ENCODE measurements around the gene PACSIN1.

The PACSIN1 gene

DNA sequence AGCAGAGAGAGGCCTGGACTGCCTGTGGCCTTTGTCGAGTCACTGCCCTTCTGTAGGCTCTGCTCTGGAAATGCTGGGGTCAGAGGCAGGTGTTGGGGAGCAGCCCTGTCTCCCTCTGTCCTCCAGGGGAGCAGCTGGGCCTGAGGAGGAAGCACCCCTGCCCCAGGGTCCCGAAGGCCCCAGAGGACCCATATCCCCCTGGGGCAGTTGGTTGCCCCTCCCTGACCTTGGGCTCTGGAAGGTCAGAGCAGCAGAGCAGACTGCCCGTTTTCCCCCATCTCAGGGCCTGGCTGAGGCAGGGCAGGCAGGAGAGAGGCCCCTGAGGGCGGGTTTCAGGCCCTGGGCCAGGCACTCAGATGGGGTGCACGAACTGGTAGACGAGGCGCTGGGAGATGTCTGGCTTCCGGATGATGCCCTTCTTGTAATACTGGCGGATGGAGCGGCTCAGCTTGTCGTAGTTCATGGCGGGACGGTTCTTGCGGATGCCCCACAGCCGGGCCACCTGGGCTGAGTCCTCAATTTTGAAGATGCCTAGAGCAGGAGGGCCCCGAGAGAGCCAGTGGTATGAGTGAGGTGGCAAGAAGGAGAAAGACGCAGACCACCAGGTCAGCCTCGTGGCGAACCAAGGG is 72.2 kb downstream of the PACSIN1 start:
- Histone ChIP-seq H3K9ac (ENCODE audit: low read length) (no peak overlapping the region), H4K91ac (ENCODE audit: low read depth, low read length) (no peak overlapping the region), H3K36me3 (ENCODE audit: control insufficient read depth in 1 of 2, insufficient read depth in 2 of 2, low read length in 2 of 2) (no peaks in the 10 kb centered on the region), H2BK120ac (ENCODE audit: insufficient read depth, low read length, poor library complexity) (no peak overlapping the region), H3K79me1 (ENCODE audit: low read length) (no peaks in the 10 kb centered on the region), H3K27ac (ENCODE audit: low read depth, low read length) (no peak overlapping the region), H2BK5ac (ENCODE audit: low read depth, low read length, poor library complexity) (no peak overlapping the region), H4K8ac (ENCODE audit: low read depth, low read length) (no peak overlapping the region), H4K12ac (ENCODE audit: low read depth, low read length) (no peak overlapping the region), H3K27me3 (ENCODE audit: insufficient read depth, low read length) (no peaks in the 10 kb centered on the region), H3K4ac (ENCODE audit: low read depth, low read length) (no peak overlapping the region), H2AFZ (ENCODE audit: insufficient read depth, low read length, poor library complexity) (no peak overlapping the region), H3K4me3 (ENCODE audit: low read depth, low read length) (no peak overlapping the region), H3K14ac (ENCODE audit: low read length) (no peak overlapping the region), H2AK5ac (ENCODE audit: low read length) (no peak overlapping the region), H3K4me1 (ENCODE audit: control insufficient read depth in 1 of 2, insufficient read depth in 2 of 2, low read length in 2 of 2) (no peaks in the 10 kb centered on the region), H3K4me2 (ENCODE audit: low read length) (no peak overlapping the region), H3K18ac (ENCODE audit: low read length) (no peak overlapping the region), H3K23ac (ENCODE audit: low read length) (no peak overlapping the region), H3K79me2 (ENCODE audit: control insufficient read depth, insufficient read depth, low read length, poor library complexity) (no peaks in the 10 kb centered on the region), H3K9me3 (ENCODE audit: insufficient read depth, low read depth, low read length) (no peaks in the 10 kb centered on the region), H2BK12ac (ENCODE audit: low read length) (no peak overlapping the region)
- no CpG with 5 or more reads among the region's 19 CpGs for WGBS (ENCODE audit: extremely low coverage, insufficient coverage, insufficient read length)
- DNase-seq = no peak

DNA sequence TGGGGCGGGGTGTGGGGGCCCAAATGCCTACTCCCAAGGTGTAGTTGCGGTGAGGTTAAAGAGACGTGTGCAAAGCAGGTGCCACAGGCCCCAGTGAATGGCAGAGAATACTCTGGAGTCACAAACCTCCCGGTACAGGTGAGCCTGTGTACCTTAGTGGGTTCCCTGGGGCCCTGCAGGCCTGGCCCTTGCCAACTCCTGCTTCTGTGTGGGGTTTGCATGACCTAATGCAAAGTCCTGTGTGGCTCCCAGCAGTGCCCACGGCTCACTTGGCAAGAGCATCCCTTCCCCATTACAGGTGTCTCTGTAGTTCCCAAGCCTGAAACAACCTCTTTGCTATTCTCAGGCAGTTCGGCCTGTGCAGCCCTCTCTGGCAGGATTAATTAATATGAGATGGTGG is 72.7 kb downstream of the PACSIN1 start:
- Histone ChIP-seq H3K36me3 (ENCODE audit: control insufficient read depth in 1 of 2, insufficient read depth in 2 of 2, low read length in 2 of 2) (no peaks in the 10 kb centered on the region), H3K27me3 (ENCODE audit: insufficient read depth, low read length) (no peaks in the 10 kb centered on the region), H3K4me3 (ENCODE audit: low read depth, low read length) (no peak overlapping the region), H2AK5ac (ENCODE audit: low read length) (no peak overlapping the region), H4K8ac (ENCODE audit: low read depth, low read length) (no peak overlapping the region), H3K79me1 (ENCODE audit: low read length) (no peaks in the 10 kb centered on the region), H3K23ac (ENCODE audit: low read length) (no peak overlapping the region), H3K18ac (ENCODE audit: low read length) (no peak overlapping the region), H3K9me3 (ENCODE audit: insufficient read depth, low read depth, low read length) (no peaks in the 10 kb centered on the region), H3K4ac (ENCODE audit: low read depth, low read length) (no peak overlapping the region), H3K14ac (ENCODE audit: low read length) (no peak overlapping the region), H3K4me1 (ENCODE audit: control insufficient read depth in 1 of 2, insufficient read depth in 2 of 2, low read length in 2 of 2) (no peaks in the 10 kb centered on the region), H3K27ac (ENCODE audit: low read depth, low read length) (no peak overlapping the region), H3K4me2 (ENCODE audit: low read length) (no peak overlapping the region), H4K91ac (ENCODE audit: low read depth, low read length) (no peak overlapping the region), H2BK5ac (ENCODE audit: low read depth, low read length, poor library complexity) (no peak overlapping the region), H2BK12ac (ENCODE audit: low read length) (no peak overlapping the region), H4K12ac (ENCODE audit: low read depth, low read length) (no peak overlapping the region), H3K79me2 (ENCODE audit: control insufficient read depth, insufficient read depth, low read length, poor library complexity) (no peaks in the 10 kb centered on the region), H2BK120ac (ENCODE audit: insufficient read depth, low read length, poor library complexity) (no peak overlapping the region), H3K9ac (ENCODE audit: low read length) (no peak overlapping the region), H2AFZ (ENCODE audit: insufficient read depth, low read length, poor library complexity) (no peak overlapping the region)
- WGBS (ENCODE audit: extremely low coverage, insufficient coverage, insufficient read length) = no CpG with 5 or more reads among the region's 6 CpGs
- DNase-seq = no peak

DNA sequence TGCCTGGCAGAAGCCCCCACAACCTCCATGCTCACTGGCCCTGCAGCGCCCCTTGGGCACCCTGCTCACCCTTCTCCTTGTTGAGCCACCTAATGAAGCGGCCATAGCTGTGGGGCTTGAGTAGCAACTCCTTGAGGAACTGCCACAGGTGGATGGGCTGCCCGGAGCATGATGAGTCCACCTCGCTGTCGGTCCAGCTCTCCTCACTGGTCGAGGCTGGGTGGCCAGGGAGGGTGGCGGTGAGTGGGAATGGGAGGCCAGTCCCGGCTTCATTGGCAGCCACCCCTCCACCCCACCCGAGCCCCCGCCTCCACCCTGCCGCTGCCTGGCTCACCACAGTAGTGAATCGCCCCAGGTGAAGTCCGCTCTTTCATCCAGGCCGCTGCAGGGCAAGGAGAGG is 73.3 kb downstream of the PACSIN1 start:
- Histone ChIP-seq H3K79me2 (ENCODE audit: control insufficient read depth, insufficient read depth, low read length, poor library complexity) (no peaks in the 10 kb centered on the region), H3K4me2 (ENCODE audit: low read length) (no peak overlapping the region), H3K27me3 (ENCODE audit: insufficient read depth, low read length) (no peaks in the 10 kb centered on the region), H3K36me3 (ENCODE audit: control insufficient read depth in 1 of 2, insufficient read depth in 2 of 2, low read length in 2 of 2) (no peaks in the 10 kb centered on the region), H3K18ac (ENCODE audit: low read length) (no peak overlapping the region), H2BK120ac (ENCODE audit: insufficient read depth, low read length, poor library complexity) (no peak overlapping the region), H2BK12ac (ENCODE audit: low read length) (no peak overlapping the region), H3K4me1 (ENCODE audit: control insufficient read depth in 1 of 2, insufficient read depth in 2 of 2, low read length in 2 of 2) (no peaks in the 10 kb centered on the region), H2AK5ac (ENCODE audit: low read length) (no peak overlapping the region), H2AFZ (ENCODE audit: insufficient read depth, low read length, poor library complexity) (no peak overlapping the region), H3K14ac (ENCODE audit: low read length) (no peak overlapping the region), H4K12ac (ENCODE audit: low read depth, low read length) (no peak overlapping the region), H3K9me3 (ENCODE audit: insufficient read depth, low read depth, low read length) (no peaks in the 10 kb centered on the region), H3K4me3 (ENCODE audit: low read depth, low read length) (no peak overlapping the region), H3K4ac (ENCODE audit: low read depth, low read length) (no peak overlapping the region), H2BK5ac (ENCODE audit: low read depth, low read length, poor library complexity) (no peak overlapping the region), H3K79me1 (ENCODE audit: low read length) (no peaks in the 10 kb centered on the region), H3K23ac (ENCODE audit: low read length) (no peak overlapping the region), H4K8ac (ENCODE audit: low read depth, low read length) (no peak overlapping the region), H3K9ac (ENCODE audit: low read length) (no peak overlapping the region), H4K91ac (ENCODE audit: low read depth, low read length) (no peak overlapping the region), H3K27ac (ENCODE audit: low read depth, low read length) (no peak overlapping the region)
- no peak for DNase-seq
- no CpG with 5 or more reads among the region's 14 CpGs for WGBS (ENCODE audit: extremely low coverage, insufficient coverage, insufficient read length)

DNA sequence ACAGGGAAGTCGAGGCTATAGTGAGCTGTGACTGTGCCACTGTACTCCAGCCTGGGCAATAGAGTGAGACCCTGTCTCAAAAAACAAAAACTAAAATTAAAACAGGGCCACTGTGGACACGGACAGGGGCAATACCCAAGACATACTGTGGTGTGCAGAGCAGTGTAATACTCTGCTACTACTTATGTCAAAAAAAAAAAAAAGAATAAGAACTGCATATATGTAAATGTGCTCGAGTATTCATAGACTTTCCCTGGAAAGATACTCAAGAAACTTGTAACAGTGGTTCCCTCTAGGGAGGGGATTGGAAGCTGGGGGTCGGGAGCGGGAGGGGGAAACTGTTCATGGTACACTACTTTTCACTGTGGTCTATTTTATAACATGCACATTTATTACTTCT is 74.3 kb downstream of the PACSIN1 start:
- no peak overlapping the region for H4K12ac ChIP-seq (ENCODE audit: low read depth, low read length)
- H3K79me2 ChIP-seq (ENCODE audit: control insufficient read depth, insufficient read depth, low read length, poor library complexity) = no peaks in the 10 kb centered on the region
- H3K9ac ChIP-seq (ENCODE audit: low read length) = no peak overlapping the region
- no peak overlapping the region for H4K91ac ChIP-seq (ENCODE audit: low read depth, low read length)
- no peak overlapping the region for H4K8ac ChIP-seq (ENCODE audit: low read depth, low read length)
- no peak overlapping the region for H3K27ac ChIP-seq (ENCODE audit: low read depth, low read length)
- no peaks in the 10 kb centered on the region for H3K79me1 ChIP-seq (ENCODE audit: low read length)
- no peaks in the 10 kb centered on the region for H3K27me3 ChIP-seq (ENCODE audit: insufficient read depth, low read length)
- no peak overlapping the region for H2AFZ ChIP-seq (ENCODE audit: insufficient read depth, low read length, poor library complexity)
- no peak overlapping the region for H3K23ac ChIP-seq (ENCODE audit: low read length)
- no peak overlapping the region for H3K14ac ChIP-seq (ENCODE audit: low read length)
- no peaks in the 10 kb centered on the region for H3K36me3 ChIP-seq (ENCODE audit: control insufficient read depth in 1 of 2, insufficient read depth in 2 of 2, low read length in 2 of 2)
- H2BK12ac ChIP-seq (ENCODE audit: low read length) = no peak overlapping the region
- H3K9me3 ChIP-seq (ENCODE audit: insufficient read depth, low read depth, low read length) = no peaks in the 10 kb centered on the region
- no peak overlapping the region for H3K4ac ChIP-seq (ENCODE audit: low read depth, low read length)
- no peaks in the 10 kb centered on the region for H3K4me1 ChIP-seq (ENCODE audit: control insufficient read depth in 1 of 2, insufficient read depth in 2 of 2, low read length in 2 of 2)
- no peak overlapping the region for H2BK120ac ChIP-seq (ENCODE audit: insufficient read depth, low read length, poor library complexity)
- H3K4me3 ChIP-seq (ENCODE audit: low read depth, low read length) = no peak overlapping the region
- WGBS (ENCODE audit: extremely low coverage, insufficient coverage, insufficient read length) = no CpG with 5 or more reads among the region's 5 CpGs
- H2AK5ac ChIP-seq (ENCODE audit: low read length) = no peak overlapping the region
- no peak overlapping the region for H3K4me2 ChIP-seq (ENCODE audit: low read length)
- no peak for DNase-seq
- H2BK5ac ChIP-seq (ENCODE audit: low read depth, low read length, poor library complexity) = no peak overlapping the region
- H3K18ac ChIP-seq (ENCODE audit: low read length) = no peak overlapping the region

Data from trophoblast cell (in vitro differentiated cells and primary cell).